ENCODE results near the gene ALPP. TPM values are rescaled to one million over a fixed set of nuclear protein-coding genes. Genes with fewer than 3 reads are reported as not detected.
"Not testable (repeated sequence)": the region's sequence is repeated elsewhere in the genome, so short reads cannot be mapped to it uniquely, and the experiment has no call there.

The ALPP gene
- total RNA-seq, 1 experiment from 2014 or later: 0.20 TPM

DNA sequence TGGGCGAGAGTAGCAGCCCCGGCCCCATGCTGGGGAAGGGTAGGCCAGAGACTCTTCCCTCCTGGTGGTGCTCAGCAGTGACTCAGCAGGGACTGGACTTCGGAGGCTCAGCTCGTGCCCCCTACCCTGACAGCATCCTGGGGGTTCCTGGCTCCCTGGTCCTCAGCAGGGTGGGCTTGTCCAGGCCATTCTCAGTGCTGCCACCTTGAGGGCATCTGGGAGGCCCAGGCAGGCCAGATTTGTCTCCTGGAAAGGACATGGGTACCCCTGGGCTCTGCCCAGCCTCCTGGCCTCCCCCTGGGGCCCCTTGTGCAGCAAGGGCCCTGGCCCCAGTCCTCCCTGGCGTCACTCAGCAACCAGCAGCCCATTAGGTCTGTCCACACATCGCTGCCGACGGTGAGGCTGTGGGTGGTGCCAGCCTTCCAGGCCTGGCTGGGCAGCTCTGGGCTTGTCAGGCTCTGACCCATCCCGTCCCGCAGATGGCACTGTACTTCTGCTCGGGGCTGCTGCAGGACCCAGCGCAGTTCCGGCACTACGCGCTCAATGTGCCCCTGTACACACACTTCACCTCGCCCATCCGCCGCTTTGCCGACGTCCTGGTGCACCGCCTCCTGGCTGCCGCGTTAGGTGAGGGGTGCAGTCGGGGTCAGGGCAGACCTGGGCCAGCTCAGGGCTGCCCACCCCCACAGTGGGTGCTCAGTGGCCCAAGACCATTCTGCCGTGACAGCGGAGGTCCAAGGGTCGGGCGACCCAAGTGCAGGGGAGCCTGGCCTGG, 45.0 kb upstream of the ALPP start:
- ChIA-PET CTCF (interaction anchor here (1.2 to 5.0 kb wide), 8 partner anchors 8 to 433 kb away, joined by 3 to 41 read pairs (median 10); no protein-coding TSS in a partner anchor), POLR2A (no interaction called here)
- ATAC-seq (peak; percentile 10), DNase-seq (ENCODE audit: low spot score) (peak; percentile 67)
- TF ChIP-seq, protein P1, sequence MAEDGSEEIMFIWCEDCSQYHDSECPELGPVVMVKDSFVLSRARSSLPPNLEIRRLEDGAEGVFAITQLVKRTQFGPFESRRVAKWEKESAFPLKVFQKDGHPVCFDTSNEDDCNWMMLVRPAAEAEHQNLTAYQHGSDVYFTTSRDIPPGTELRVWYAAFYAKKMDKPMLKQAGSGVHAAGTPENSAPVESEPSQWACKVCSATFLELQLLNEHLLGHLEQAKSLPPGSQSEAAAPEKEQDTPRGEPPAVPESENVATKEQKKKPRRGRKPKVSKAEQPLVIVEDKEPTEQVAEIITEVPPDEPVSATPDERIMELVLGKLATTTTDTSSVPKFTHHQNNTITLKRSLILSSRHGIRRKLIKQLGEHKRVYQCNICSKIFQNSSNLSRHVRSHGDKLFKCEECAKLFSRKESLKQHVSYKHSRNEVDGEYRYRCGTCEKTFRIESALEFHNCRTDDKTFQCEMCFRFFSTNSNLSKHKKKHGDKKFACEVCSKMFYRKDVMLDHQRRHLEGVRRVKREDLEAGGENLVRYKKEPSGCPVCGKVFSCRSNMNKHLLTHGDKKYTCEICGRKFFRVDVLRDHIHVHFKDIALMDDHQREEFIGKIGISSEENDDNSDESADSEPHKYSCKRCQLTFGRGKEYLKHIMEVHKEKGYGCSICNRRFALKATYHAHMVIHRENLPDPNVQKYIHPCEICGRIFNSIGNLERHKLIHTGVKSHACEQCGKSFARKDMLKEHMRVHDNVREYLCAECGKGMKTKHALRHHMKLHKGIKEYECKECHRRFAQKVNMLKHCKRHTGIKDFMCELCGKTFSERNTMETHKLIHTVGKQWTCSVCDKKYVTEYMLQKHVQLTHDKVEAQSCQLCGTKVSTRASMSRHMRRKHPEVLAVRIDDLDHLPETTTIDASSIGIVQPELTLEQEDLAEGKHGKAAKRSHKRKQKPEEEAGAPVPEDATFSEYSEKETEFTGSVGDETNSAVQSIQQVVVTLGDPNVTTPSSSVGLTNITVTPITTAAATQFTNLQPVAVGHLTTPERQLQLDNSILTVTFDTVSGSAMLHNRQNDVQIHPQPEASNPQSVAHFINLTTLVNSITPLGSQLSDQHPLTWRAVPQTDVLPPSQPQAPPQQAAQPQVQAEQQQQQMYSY (CRISPR knock-in tag; IDR thresholded peaks at IDR 0.05): no peak
- TF ChIP-seq NFATC4 (CRISPR knock-in tag; IDR thresholded peaks at IDR 0.05) (no peak), CTCF (IDR thresholded peaks at IDR 0.05) (peak; percentile 34), NFYB (CRISPR knock-in tag; conservative IDR thresholded peaks at IDR 0.05; ENCODE audit: low read depth) (no peak), ZNF423 (CRISPR knock-in tag; IDR thresholded peaks at IDR 0.05) (peak; percentile 90)
- no peaks in the 10 kb centered on the region for H3K36me3 Mint-ChIP-seq
- no peaks in the 10 kb centered on the region; the same call in 1 of the 2 replicates for H3K4me1 Mint-ChIP-seq
- no peaks in the 10 kb centered on the region for H3K27me3 Mint-ChIP-seq (ENCODE audit: low read depth)
- H3K9me3 Mint-ChIP-seq: no peaks in the 10 kb centered on the region
- H3K27ac Mint-ChIP-seq: no peak overlapping the region
- no peak overlapping the region for H3K4me3 Mint-ChIP-seq

DNA sequence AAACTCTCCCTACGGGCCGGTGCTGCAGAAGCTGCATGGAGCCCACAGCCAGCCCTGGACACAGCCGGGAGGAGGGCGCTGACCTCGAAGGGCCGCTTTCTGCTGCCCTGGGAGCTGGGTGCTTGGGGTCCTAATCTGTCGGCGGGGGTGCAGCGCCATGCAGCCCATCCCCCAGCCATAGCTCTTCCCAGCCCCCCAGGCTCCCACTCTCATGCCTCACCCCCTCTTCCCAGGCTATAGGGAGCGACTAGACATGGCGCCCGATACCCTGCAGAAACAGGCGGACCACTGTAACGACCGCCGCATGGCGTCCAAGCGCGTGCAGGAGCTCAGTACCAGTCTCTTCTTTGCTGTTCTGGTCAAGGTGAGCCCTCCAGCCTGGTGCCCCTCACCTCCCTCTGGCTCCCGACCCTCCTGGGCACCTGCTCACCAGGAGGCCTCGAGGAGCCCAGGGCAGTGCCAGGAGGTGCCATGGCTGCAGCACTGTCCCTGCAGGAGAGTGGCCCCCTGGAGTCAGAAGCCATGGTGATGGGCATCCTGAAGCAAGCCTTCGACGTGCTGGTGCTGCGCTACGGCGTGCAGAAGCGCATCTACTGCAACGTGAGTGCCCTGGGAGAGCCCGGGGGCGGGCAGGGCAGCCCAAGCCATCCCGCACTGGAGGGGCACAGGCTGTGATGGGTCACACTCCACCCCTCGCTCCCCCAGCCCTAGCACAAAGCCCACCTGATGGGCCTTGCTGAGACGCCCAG, 44.2 kb upstream of the ALPP start:
- CTCF ChIA-PET: interaction anchor here (0.6 to 5.0 kb wide), 7 partner anchors 8 to 368 kb away, joined by 3 to 41 read pairs (median 12); no protein-coding TSS in a partner anchor
- POLR2A ChIA-PET; H3K27me3 Mint-ChIP-seq (ENCODE audit: low read depth); H3K27ac Mint-ChIP-seq; H3K4me1 Mint-ChIP-seq; H3K36me3 Mint-ChIP-seq; H3K9me3 Mint-ChIP-seq; ATAC-seq; DNase-seq (ENCODE audit: low spot score); H3K4me3 Mint-ChIP-seq: not testable (repeated sequence)

DNA sequence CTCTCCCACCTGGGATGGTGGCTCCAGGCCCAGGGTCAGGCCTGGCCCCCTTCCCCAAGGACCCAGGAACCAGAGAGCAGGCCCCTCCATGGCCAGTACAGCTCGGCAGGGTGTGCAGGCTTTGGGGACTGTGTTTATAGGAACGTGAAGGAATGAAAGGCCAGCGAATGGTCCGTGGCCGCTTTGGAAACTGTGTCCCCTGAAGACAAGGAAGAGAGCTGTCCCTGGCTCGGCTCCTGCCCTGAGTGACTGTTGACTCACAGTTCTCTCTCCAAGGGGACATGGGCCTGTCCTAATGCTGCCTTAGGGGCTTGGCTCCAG, 43.7 kb upstream of the ALPP start:
- POLR2A ChIA-PET; H3K27ac Mint-ChIP-seq; H3K9me3 Mint-ChIP-seq; H3K36me3 Mint-ChIP-seq; H3K4me1 Mint-ChIP-seq; ATAC-seq; H3K4me3 Mint-ChIP-seq; DNase-seq (ENCODE audit: low spot score); H3K27me3 Mint-ChIP-seq (ENCODE audit: low read depth): not testable (repeated sequence)
- CTCF ChIA-PET: interaction anchor here (0.6 to 5.0 kb wide), 15 partner anchors 9 to 434 kb away, joined by 3 to 41 read pairs (median 6); no protein-coding TSS in a partner anchor

- TF ChIP-seq CTCF (IDR thresholded peaks at IDR 0.05): peak; percentile 95
- H3K4me3 Mint-ChIP-seq; H3K27me3 Mint-ChIP-seq (ENCODE audit: low read depth); H3K9me3 Mint-ChIP-seq; H3K27ac Mint-ChIP-seq; POLR2A ChIA-PET; H3K4me1 Mint-ChIP-seq; H3K36me3 Mint-ChIP-seq; DNase-seq (ENCODE audit: low spot score): not testable (repeated sequence)
- peak; percentile 76 for ATAC-seq
- CTCF ChIA-PET: interaction anchor here (0.7 to 5.0 kb wide), 28 partner anchors 8 to 435 kb away, joined by 3 to 41 read pairs (median 4); partner anchors contain the start of gene PRSS56
Observed at GRCh38 chr2:232335206-232335858, 43.2 kb upstream of the ALPP start.
